SK-N-SH (cell line): Measurements from ENCODE around the gene TP73. TPM values are rescaled to one million over a fixed set of nuclear protein-coding genes. Genes with fewer than 3 reads are reported as not detected.

ENCODE experiments used
- CTCF ChIA-PET: fragments of 300-600, 350-600 bp; formaldehyde crosslinking; extraction: SDS; loops from one replicate; lab custom pipeline; 2021; lab: Yijun Ruan, JAX
- POLR2A ChIA-PET: fragments of 350-600 bp; sonication (Branson Sonifier 250); formaldehyde crosslinking; extraction: SDS; loops from one replicate; lab custom pipeline; 2020; ENCODE audit warnings: antibody characterized with exemption, inconsistent platforms; lab: Yijun Ruan, JAX
- DNase-seq: peaks from one replicate; pipeline ENCODE4 v3.0.0; 2012
- H2AFZ ChIP-seq: fragments of 200-600 bp; sonication (generic); 2 replicates; pipeline ENCODE4 v1.8.1; 2016; ENCODE audit warnings: antibody characterized with exemption, mild to moderate bottlenecking, low read depth
- H3F3A ChIP-seq: fragments of 200-600 bp; sonication (generic); replicated peaks from 2 replicates; pipeline ENCODE3; 2016; ENCODE audit warnings: antibody characterized with exemption, mild to moderate bottlenecking; ENCODE audit not compliant: insufficient read depth
- H3K27ac ChIP-seq, 2 experiments: fragments of 200-500 bp in 1 of 2; fragments of 200-600 bp in 1 of 2; sonication (Bioruptor generic) in 1 of 2; sonication (generic), shearing (Covaris generic) in 1 of 2; 2 replicates each; pipeline versions ENCODE4 v1.5.1 to v1.6.1; 2014 to 2016; ENCODE audit warnings: low read depth in 2 of 2, inconsistent platforms in 1 of 2, low read length in 1 of 2, mild to moderate bottlenecking in 1 of 2, mixed read lengths in 1 of 2
- H3K27me3 ChIP-seq: fragments of 200-600 bp; sonication (generic), shearing (Covaris generic); 2 replicates; pipeline ENCODE4 v1.6.1; 2016; ENCODE audit warnings: mixed run types; ENCODE audit not compliant: insufficient read depth
- H3K36me3 ChIP-seq, 2 experiments: fragments of 200-500 bp in 1 of 2; fragments of 200-600 bp in 1 of 2; sonication (Bioruptor generic) in 1 of 2; sonication (generic) in 1 of 2; replicated peaks in 1 of 2; 2 replicates each; pipeline versions ENCODE3 to v1.5.1; 2014 to 2016; ENCODE audit warnings: low read length in 1 of 2, mild to moderate bottlenecking in 1 of 2; ENCODE audit not compliant: insufficient read depth in 2 of 2, control insufficient read depth in 1 of 2
- H3K4me1 ChIP-seq, 2 experiments: fragments of 200-500 bp in 1 of 2; fragments of 200-600 bp in 1 of 2; sonication (Bioruptor generic) in 1 of 2; sonication (generic), shearing (Covaris generic) in 1 of 2; 2 replicates each; pipeline versions ENCODE4 v1.5.1 to v1.6.1; 2014 to 2016; ENCODE audit warnings: low read depth in 1 of 2, low read length in 1 of 2, mixed run types in 1 of 2; ENCODE audit not compliant: insufficient read depth in 2 of 2, control insufficient read depth in 1 of 2
- H3K4me2 ChIP-seq: fragments of 200-600 bp; sonication (generic), shearing (Covaris generic); 2 replicates; pipeline ENCODE4 v1.6.1; 2017; ENCODE audit warnings: mixed run types
- H3K4me3 ChIP-seq, 2 experiments: fragments of 200-500 bp in 1 of 2; fragments of 200-600 bp in 1 of 2; sonication (Bioruptor generic) in 1 of 2; sonication (generic), shearing (Covaris generic) in 1 of 2; 2 replicates each; pipeline versions ENCODE4 v1.5.1 to v1.8.1; 2014 to 2016; ENCODE audit warnings: low read depth in 2 of 2, inconsistent platforms in 1 of 2, low read length in 1 of 2, mild to moderate bottlenecking in 1 of 2, mixed read lengths in 1 of 2, moderate library complexity in 1 of 2
- H3K79me2 ChIP-seq: fragments of 200-600 bp; sonication (generic); 2 replicates; pipeline ENCODE4 v1.8.1; 2017; ENCODE audit warnings: mild to moderate bottlenecking; ENCODE audit not compliant: insufficient read depth
- H3K9ac ChIP-seq: fragments of 200-600 bp; sonication (generic); 2 replicates; pipeline ENCODE4 v1.6.1; 2017; ENCODE audit warnings: mixed run types
- H3K9me2 ChIP-seq: fragments of 200-600 bp; sonication (generic); 2 replicates; pipeline ENCODE4 v1.6.1; 2017; ENCODE audit warnings: mixed run types
- H3K9me3 ChIP-seq: fragments of 200-600 bp; sonication (generic); 2 replicates; pipeline ENCODE4 v1.6.1; 2017; ENCODE audit warnings: mixed run types, mild to moderate bottlenecking, moderate library complexity
- H4K20me1 ChIP-seq: fragments of 200-600 bp; sonication (generic); 2 replicates; pipeline ENCODE4 v1.6.1; 2017; ENCODE audit warnings: mild to moderate bottlenecking, mixed run types; ENCODE audit not compliant: insufficient read depth
- ELF1 ChIP-seq: IDR thresholded peaks from 2 replicates; pipeline ENCODE4 v1.4.0; 2012
- EZH2phosphoT487 ChIP-seq: fragments of 200-600 bp; sonication (generic); IDR thresholded peaks from 2 replicates; pipeline ENCODE4 v1.6.1; 2017; ENCODE audit warnings: low read depth, mixed run types, mild to moderate bottlenecking, antibody characterized with exemption, moderate library complexity, borderline replicate concordance
- JUND ChIP-seq: IDR thresholded peaks from 2 replicates; pipeline ENCODE4 v1.4.0; 2012
- NRF1 ChIP-seq: IDR thresholded peaks from 2 replicates; pipeline ENCODE4 v1.6.1; 2012; ENCODE audit warnings: low read depth, mild to moderate bottlenecking, low read length
- RAD21 ChIP-seq: IDR thresholded peaks from 2 replicates; pipeline ENCODE4 v1.6.1; 2012; ENCODE audit warnings: mild to moderate bottlenecking, low read length
- REST ChIP-seq: IDR thresholded peaks from 2 replicates; pipeline ENCODE4 v1.6.1; 2012; ENCODE audit warnings: mild to moderate bottlenecking, low read depth, low read length, moderate library complexity
- RFX5 ChIP-seq: IDR thresholded peaks from 2 replicates; pipeline ENCODE4 v1.6.1; 2012; ENCODE audit warnings: mild to moderate bottlenecking, improper control_type of control experiment, low read length
- RXRA ChIP-seq: IDR thresholded peaks from 2 replicates; pipeline ENCODE4 v1.4.0; 2012; ENCODE audit warnings: low read depth, mild to moderate bottlenecking, borderline replicate concordance
- SIN3A ChIP-seq: IDR thresholded peaks from 2 replicates; pipeline ENCODE4 v1.6.1; 2012; ENCODE audit warnings: low read depth, mild to moderate bottlenecking, low read length, moderate library complexity, borderline replicate concordance
- TAF1 ChIP-seq: IDR thresholded peaks from 2 replicates; pipeline ENCODE4 v1.6.1; 2012; ENCODE audit warnings: low read depth, mild to moderate bottlenecking, low read length, moderate library complexity, borderline replicate concordance
- TEAD4 ChIP-seq: IDR thresholded peaks from 2 replicates; pipeline ENCODE4 v1.4.0; 2012; ENCODE audit warnings: mild to moderate bottlenecking, borderline replicate concordance; ENCODE audit not compliant: insufficient read depth
- USF2 ChIP-seq: fragments of 150-350 bp; IDR thresholded peaks from 2 replicates; pipeline ENCODE4 v1.6.1; 2017; ENCODE audit warnings: antibody characterized with exemption, low read length, low read depth, borderline replicate concordance
- WGBS: methylation state at CpG from one replicate; pipeline ENCODE4 v1.1.6; 2017; ENCODE audit warnings: low lambda C conversion rate; 5-methylcytosine and 5-hydroxymethylcytosine counted together
- polyA plus RNA-seq, 3 experiments: library from polyadenylated mRNA; depleted of rRNA; stranded (reverse); fragments of >200 nt; gene quantifications; 2 replicates each; pipeline ENCODE4 v1.2.3, GENCODE V29; 2012
- TF ChIP-seq, protein P1 (sequence below): fragments of 150-350 bp; IDR thresholded peaks from 2 replicates; pipeline ENCODE4 v1.6.1; 2016; ENCODE audit warnings: mild to moderate bottlenecking, low read depth, low read length
- TF ChIP-seq, protein P2 (sequence below): fragments of 200-600 bp; sonication (generic); IDR thresholded peaks from 2 replicates; pipeline ENCODE4 v1.6.1; 2017; ENCODE audit warnings: antibody characterized with exemption, mild to moderate bottlenecking, moderate library complexity
- TF ChIP-seq, protein P3 (sequence below): IDR thresholded peaks from 2 replicates; pipeline ENCODE4; 2012
- TF ChIP-seq, protein P4 (sequence below): IDR thresholded peaks from 2 replicates; pipeline ENCODE4 v1.4.0; 2012; ENCODE audit warnings: low read depth

Gene TP73
- polyA plus RNA-seq, 1 of the 3 experiments (the other 2 are of a cell fraction) = 0.64 TPM

DNA sequence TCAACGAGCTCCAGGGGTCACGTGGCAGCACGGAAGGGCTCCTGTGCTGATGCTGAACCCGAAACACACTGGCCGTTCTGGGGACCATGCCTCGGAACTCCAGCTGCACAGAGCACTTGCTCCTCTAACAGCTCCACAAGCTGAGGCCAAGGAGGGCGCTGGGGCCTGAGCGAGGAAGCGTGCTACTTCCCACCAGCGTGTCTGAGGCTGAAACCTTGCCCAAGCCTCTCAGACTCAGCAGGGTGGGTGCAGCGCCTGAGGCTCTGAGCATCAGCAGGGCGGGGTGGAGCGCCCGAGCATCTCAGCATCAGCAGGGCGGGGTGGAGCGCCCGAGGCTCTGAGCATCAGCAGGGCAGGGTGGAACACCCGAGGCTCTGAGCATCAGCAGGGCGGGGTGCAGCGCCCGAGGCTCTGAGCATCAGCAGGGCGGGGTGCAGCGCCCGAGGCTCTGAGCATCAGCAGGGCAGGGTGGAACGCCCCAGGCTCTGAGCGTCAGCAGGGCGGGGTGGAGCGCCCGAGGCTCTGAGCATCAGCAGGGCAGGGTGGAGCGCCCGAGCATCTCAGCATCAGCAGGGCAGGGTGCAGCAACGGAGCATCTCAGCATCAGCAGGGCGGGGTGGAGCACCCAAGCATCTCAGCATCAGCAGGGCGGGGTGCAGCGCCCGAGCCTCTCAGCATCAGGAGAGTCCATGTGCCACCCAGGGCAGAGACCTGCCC lies 12.0 kb upstream of the TP73 start:
- ChIA-PET POLR2A (interaction anchor here (0.9 kb wide), 1 partner anchor 11 kb away, joined by 3 read pairs; no protein-coding TSS in a partner anchor), CTCF (no interaction called here)
- no peaks in the 10 kb centered on the region for H3F3A ChIP-seq
- 93% methylated on average over 17 of the region's 36 CpGs for WGBS
- H3K27ac ChIP-seq = no peak overlapping the region
- H3K9me2 ChIP-seq = no peaks in the 10 kb centered on the region
- H3K36me3 ChIP-seq = peaks cover 4 to 71% of the 10 kb centered on the region in 2 experiments
- no peaks in the 10 kb centered on the region for H3K9me3 ChIP-seq
- H4K20me1 ChIP-seq = no peaks in the 10 kb centered on the region
- no peak overlapping the region for H3K9ac ChIP-seq
- H3K4me3 ChIP-seq = no peak overlapping the region
- H3K79me2 ChIP-seq = no peaks in the 10 kb centered on the region
- TF ChIP-seq, protein P1, sequence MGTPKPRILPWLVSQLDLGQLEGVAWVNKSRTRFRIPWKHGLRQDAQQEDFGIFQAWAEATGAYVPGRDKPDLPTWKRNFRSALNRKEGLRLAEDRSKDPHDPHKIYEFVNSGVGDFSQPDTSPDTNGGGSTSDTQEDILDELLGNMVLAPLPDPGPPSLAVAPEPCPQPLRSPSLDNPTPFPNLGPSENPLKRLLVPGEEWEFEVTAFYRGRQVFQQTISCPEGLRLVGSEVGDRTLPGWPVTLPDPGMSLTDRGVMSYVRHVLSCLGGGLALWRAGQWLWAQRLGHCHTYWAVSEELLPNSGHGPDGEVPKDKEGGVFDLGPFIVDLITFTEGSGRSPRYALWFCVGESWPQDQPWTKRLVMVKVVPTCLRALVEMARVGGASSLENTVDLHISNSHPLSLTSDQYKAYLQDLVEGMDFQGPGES = no peak
- TF ChIP-seq RFX5 (no peak), RXRA (no peak), SIN3A (no peak), USF2 (no peak), REST (no peak), TEAD4 (no peak), EZH2phosphoT487 (no peak), NRF1 (no peak), TAF1 (no peak), ELF1 (no peak), JUND (no peak), RAD21 (no peak)
- TF ChIP-seq, protein P2, sequence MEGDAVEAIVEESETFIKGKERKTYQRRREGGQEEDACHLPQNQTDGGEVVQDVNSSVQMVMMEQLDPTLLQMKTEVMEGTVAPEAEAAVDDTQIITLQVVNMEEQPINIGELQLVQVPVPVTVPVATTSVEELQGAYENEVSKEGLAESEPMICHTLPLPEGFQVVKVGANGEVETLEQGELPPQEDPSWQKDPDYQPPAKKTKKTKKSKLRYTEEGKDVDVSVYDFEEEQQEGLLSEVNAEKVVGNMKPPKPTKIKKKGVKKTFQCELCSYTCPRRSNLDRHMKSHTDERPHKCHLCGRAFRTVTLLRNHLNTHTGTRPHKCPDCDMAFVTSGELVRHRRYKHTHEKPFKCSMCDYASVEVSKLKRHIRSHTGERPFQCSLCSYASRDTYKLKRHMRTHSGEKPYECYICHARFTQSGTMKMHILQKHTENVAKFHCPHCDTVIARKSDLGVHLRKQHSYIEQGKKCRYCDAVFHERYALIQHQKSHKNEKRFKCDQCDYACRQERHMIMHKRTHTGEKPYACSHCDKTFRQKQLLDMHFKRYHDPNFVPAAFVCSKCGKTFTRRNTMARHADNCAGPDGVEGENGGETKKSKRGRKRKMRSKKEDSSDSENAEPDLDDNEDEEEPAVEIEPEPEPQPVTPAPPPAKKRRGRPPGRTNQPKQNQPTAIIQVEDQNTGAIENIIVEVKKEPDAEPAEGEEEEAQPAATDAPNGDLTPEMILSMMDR = no peak
- TF ChIP-seq, protein P3, sequence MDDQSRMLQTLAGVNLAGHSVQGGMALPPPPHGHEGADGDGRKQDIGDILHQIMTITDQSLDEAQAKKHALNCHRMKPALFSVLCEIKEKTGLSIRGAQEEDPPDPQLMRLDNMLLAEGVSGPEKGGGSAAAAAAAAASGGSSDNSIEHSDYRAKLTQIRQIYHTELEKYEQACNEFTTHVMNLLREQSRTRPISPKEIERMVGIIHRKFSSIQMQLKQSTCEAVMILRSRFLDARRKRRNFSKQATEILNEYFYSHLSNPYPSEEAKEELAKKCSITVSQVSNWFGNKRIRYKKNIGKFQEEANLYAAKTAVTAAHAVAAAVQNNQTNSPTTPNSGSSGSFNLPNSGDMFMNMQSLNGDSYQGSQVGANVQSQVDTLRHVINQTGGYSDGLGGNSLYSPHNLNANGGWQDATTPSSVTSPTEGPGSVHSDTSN = no peak
- TF ChIP-seq, protein P4, sequence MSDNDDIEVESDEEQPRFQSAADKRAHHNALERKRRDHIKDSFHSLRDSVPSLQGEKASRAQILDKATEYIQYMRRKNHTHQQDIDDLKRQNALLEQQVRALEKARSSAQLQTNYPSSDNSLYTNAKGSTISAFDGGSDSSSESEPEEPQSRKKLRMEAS = no peak
- TF ChIP-seq, all 33 proteins: peak for 0
- H3K4me2 ChIP-seq = no peak overlapping the region
- H2AFZ ChIP-seq = no peak overlapping the region
- H3K4me1 ChIP-seq = no peaks in the 10 kb centered on the region
- no peak for DNase-seq
- H3K27me3 ChIP-seq = no peaks in the 10 kb centered on the region
